K562 (cell line): ENCODE results near the gene UQCR11.

Experiments
- C11orf30 ChIP-seq: fragments of 450-650 bp; IDR thresholded peaks from 2 replicates; pipeline ENCODE4 v1.6.1; 2016; ENCODE audit warnings: low read depth, mild to moderate bottlenecking
- CC2D1A ChIP-seq: fragments of 450-650 bp; IDR thresholded peaks from 2 replicates; pipeline ENCODE4 v1.6.1; 2017; ENCODE audit warnings: mild to moderate bottlenecking
- CREB1 ChIP-seq, 2 experiments: sonication (generic) in 1 of 2; formaldehyde crosslinking in 1 of 2; IDR thresholded peaks; 2 replicates each; pipeline versions ENCODE4 v1.6.1 to v1.8.0; 2012 to 2022; ENCODE audit warnings: inconsistent platforms in 1 of 2, mild to moderate bottlenecking in 1 of 2, missing genetic modification reagents in 1 of 2, moderate library complexity in 1 of 2
- EGR1 ChIP-seq: fragments of 450-650 bp; conservative IDR thresholded peaks from 2 replicates; pipeline ENCODE4 v1.6.1; 2017; ENCODE audit warnings: mild to moderate bottlenecking
- GABPA ChIP-seq: fragments of 200-800 bp; sonication (Bioruptor generic); conservative IDR thresholded peaks from 2 replicates; pipeline ENCODE4 v1.6.1; 2016; ENCODE audit warnings: low read depth, missing genetic modification characterization, missing compliant biosample characterization
- HNRNPH1 ChIP-seq: fragments of 200-400 bp; formaldehyde crosslinking; optimal IDR thresholded peaks from 2 replicates; pipeline ENCODE3; 2017; ENCODE audit warnings: low read depth, mild to moderate bottlenecking, low read length, moderate library complexity
- NFIC ChIP-seq: fragments of 450-650 bp; IDR thresholded peaks from 2 replicates; pipeline ENCODE4 v1.6.1; 2017; ENCODE audit warnings: mild to moderate bottlenecking, inconsistent platforms
- NRF1 ChIP-seq, 2 experiments: fragments of 450-650 bp; IDR thresholded peaks in 1 of 2; conservative IDR thresholded peaks in 1 of 2; 2 replicates each; pipeline ENCODE4 v1.6.1; 2014; ENCODE audit warnings: mild to moderate bottlenecking in 2 of 2
- RNF2 ChIP-seq: sonication (generic); IDR thresholded peaks from 2 replicates; pipeline ENCODE4 v1.6.1; 2016
- TAF7 ChIP-seq: fragments of 450-650 bp; IDR thresholded peaks from 2 replicates; pipeline ENCODE4 v1.6.1; 2016; ENCODE audit warnings: missing genetic modification characterization, missing compliant biosample characterization
- ZFP36 ChIP-seq: fragments of 150-350 bp; IDR thresholded peaks from 2 replicates; pipeline ENCODE4 v1.6.1; 2018; ENCODE audit warnings: low read length, low read depth; ENCODE audit not compliant: partially characterized antibody
- ZNF384 ChIP-seq: IDR thresholded peaks from 2 replicates; pipeline ENCODE4 v1.6.1; 2012; ENCODE audit warnings: low read depth, low read length, improper control_type of control experiment
- TF ChIP-seq, protein P1 (sequence below), 2 experiments: fragments of 200-800 bp in 1 of 2; sonication (Bioruptor generic) in 1 of 2; sonication (generic) in 1 of 2; formaldehyde crosslinking in 1 of 2; IDR thresholded peaks in 1 of 2; conservative IDR thresholded peaks in 1 of 2; 2 replicates each; pipeline versions ENCODE4 v1.5.0 to v1.6.1; 2016 to 2020; ENCODE audit warnings: missing compliant biosample characterization in 1 of 2, missing genetic modification characterization in 1 of 2, missing genetic modification reagents in 1 of 2

DNA sequence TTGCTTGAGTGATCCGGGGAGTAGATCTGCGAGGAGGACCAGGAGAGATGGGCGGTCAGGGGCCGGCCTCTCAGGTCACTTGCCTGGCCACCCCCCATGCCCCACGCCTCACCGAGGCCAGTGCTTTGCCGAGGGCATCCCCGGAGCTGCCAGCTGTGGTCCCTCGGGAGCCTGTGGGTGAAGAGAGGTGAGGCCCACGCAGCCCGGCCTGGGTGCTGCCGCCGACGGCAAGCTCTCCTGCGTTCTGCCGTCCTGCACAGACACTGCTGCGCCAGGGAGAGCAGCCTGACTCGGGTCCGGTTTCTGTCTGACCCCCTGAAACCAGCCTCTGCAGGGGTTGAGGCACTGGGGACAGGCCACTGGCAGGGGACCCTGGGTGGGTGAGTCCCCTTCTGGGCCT is 15.8 kb upstream of the UQCR11 start:
- TF ChIP-seq CREB1 (IDR thresholded peaks at IDR 0.05) (no peak), CREB1 (CRISPR knock-in tag; IDR thresholded peaks at IDR 0.05) (no peak), ZFP36 (no peak), C11orf30 (no peak), NRF1 (conservative IDR thresholded peaks at IDR 0.05 in 1 of 2, IDR thresholded peaks at IDR 0.05 in 1 of 2) (no peak), HNRNPH1 (no peak), NFIC (no peak), CC2D1A (no peak), EGR1 (no peak), GABPA (tag) (no peak), RNF2 (no peak), ZNF384 (no peak), TAF7 (tag) (no peak)
- TF ChIP-seq, protein P1, sequence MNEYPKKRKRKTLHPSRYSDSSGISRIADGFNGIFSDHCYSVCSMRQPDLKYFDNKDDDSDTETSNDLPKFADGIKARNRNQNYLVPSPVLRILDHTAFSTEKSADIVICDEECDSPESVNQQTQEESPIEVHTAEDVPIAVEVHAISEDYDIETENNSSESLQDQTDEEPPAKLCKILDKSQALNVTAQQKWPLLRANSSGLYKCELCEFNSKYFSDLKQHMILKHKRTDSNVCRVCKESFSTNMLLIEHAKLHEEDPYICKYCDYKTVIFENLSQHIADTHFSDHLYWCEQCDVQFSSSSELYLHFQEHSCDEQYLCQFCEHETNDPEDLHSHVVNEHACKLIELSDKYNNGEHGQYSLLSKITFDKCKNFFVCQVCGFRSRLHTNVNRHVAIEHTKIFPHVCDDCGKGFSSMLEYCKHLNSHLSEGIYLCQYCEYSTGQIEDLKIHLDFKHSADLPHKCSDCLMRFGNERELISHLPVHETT (CRISPR knock-in tag; conservative IDR thresholded peaks at IDR 0.05 in 1 of 2, IDR thresholded peaks at IDR 0.05 in 1 of 2) = no peak
